HG03039 (cell line): ENCODE results near the gene TTC39A.

Experiments used
- ATAC-seq: cut with Tn5 transposase; IDR thresholded peaks from one replicate; pipeline ENCODE4 v1.9.1; 2021; ENCODE audit warnings: mild to moderate bottlenecking, moderate library complexity; ENCODE audit not compliant: unreplicated experiment

TTC39A gene

GRCh38 chr1:51299185-51299885 is 31.0 kb downstream of the TTC39A start:
- ATAC-seq = no peak

- no peak for ATAC-seq
These were observed 32.0 kb downstream of the TTC39A start for GRCh38 chr1:51298322-51298705.

DNA sequence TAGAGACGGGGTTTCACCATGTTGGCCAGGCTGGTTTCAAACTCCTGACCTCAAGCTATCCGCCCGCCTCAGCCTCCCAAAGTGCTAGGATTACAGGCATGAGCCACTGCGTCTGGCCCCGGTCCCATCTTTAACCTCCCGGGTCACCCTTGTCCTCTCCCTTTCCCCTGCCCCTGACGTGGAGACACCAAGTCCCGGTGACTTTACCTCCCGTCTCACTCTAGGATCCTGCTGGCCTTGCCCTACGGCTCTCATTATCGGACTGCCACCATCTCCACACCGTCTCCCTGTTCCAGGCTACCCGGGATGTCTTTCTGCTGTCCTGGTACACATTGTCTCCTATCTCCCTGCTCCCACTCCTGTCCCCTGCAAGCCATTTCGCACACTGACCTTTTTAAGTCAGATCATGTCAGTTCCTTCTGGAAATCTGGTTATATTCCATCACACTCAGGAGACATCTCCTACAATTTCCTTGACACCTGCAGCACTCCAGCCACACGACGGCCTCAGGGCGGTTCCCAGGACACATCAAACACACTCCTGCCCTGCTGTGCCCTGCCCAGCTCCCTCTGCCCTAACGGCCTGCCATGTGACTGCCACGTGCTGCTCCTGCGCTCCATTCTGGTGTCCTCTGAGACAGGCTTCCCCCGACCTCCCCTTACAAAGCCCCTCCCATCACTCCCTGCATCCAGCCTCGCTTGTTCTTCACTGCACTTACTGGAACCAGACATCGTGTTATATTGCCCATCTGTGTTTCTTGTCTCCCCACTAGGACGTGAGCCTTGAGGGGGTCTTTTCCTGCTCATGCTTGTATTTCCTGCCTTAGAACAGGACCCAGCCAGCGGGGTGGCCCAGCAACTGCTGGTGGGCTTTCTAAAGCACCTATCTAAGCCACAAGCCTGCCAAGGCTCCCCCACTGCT is 32.7 kb downstream of the TTC39A start:
- no peak for ATAC-seq

DNA sequence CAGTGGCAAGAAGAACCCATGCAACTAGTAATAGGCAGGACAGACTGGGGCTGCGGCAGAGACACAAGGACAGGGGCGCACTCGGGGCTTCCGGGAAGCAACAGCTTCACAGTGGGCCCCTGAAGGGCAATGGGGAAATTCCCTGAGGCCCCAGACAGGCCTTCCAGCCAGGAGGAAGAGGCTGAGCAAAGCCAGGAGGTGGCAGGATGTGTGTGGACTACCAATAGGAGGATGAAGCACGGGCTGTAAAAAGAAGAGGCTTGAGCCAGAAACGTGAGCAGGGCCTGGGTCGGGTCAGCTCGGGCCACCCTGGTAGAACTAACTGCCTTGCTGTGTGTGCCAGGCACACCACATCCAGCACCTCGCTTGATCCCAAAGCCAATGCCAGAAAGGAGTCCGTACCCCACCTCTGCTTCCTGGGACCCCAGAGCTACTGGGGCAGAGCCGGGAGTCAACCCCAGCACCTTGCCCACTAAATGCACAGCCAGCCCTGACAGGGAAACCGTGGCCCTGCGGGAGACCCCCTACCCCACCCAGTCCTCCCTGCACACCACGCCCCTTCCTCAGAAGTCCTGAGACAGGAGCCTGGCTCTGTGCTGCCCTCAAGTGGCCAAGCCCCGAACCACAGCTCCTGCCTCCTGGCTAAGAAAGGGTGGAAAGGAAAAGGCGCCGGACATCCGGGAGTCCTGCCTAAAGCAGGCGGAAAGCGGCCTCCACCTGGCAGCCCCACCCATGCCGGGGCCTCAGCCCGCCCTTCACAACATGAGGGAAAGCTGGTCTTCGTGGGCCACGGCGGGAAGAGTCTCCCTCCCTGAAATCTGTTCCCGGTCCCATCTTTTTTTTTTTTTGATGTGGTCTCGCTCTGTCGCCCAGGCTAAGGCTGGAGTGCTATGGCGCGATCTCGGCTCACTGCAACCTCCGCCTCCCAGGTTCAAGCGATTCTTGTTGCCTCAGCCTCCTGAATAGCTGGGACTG is 33.7 kb downstream of the TTC39A start:
- ATAC-seq = no peak

GRCh38 chr1:51295926-51296325 is 34.4 kb downstream of the TTC39A start:
- ATAC-seq = no peak

GRCh38 chr1:51294566-51295184 is 35.7 kb downstream of the TTC39A start:
- ATAC-seq = no peak

GRCh38 chr1:51293898-51294515 is 36.4 kb downstream of the TTC39A start:
- no peak for ATAC-seq

DNA sequence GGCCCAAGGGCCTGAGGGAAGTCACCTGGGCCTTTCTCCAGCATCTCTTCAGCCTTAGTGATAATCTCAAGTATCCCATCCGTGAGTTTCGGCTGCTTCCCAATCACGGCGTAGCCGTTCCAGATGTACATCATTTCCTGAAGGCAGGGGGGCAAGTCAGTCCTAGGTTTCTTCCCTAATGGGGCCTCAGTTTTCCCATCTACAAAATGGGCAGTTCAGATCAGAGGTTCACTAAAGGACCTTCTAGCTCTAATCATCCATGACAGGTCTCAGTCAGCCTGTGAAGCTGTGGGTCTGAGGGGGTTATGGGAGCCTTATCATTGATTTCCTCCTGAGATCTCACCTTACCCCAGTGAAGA is 39.9 kb downstream of the TTC39A start:
- ATAC-seq = no peak

- ATAC-seq = no peak
These were observed 40.5 kb downstream of the TTC39A start for GRCh38 chr1:51289676-51290488.

DNA sequence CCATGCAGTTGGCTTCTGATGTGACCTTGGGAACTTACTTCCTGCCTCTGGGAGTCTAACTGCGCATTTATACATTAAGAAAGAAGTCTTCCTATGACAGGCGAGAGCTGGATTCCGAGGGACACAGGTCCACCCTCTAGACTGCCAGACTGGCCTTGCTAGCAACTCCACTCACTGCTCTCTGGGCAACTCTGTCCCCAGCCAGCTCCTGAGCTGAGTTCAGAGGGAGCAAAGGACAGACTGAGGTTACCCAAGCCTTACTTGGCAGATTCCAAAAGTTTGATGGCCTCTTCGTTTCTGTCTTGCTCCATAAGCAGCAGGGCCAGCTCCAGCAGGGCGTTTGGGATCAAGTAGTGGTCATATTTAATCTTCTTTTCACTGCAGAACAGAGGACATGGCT is 41.8 kb downstream of the TTC39A start:
- ATAC-seq = no peak

DNA sequence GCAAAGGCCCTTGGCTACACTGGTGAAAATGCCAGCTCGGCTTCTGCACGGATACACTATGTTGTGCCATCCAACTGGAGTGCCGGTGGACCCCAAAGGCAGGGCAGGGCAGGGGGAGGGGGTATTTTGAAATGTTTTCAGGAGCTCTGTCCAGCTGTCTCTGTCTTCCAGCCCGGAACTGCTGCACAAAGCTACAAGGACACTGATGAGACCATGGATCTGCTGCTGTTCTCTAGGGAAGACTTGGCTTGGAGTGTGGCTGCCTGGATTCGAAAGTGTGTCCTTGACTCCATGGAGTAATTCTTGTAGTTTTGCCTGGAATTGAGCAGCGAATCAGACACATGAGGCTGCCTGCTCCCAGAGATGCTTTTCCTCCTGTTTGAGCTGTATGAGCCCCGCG is 42.4 kb downstream of the TTC39A start:
- no peak for ATAC-seq

GRCh38 chr1:51285055-51285454 is 45.3 kb downstream of the TTC39A start:
- ATAC-seq = peak; percentile 86

GRCh38 chr1:51284487-51284954 is 45.8 kb downstream of the TTC39A start:
- ATAC-seq = peak; percentile 27

DNA sequence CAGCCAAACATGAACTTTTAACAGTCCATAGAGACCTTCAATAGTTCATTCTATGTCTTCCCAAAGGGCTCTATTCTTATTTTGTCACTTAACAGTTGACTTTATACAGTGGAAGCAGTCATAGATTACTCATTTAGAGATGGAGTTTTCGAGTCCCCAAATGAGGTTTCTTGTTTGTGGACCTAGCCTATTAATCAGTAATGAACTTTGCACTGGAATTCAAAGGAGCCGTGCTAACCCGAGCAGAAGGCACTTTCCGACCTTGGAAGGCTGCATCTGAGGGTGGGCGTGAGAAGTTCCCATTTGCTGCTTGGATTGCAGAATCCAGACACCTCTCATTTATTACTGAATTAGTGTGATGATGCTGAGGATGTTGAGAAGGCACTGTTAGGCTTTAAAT is 46.4 kb downstream of the TTC39A start:
- no peak for ATAC-seq

DNA sequence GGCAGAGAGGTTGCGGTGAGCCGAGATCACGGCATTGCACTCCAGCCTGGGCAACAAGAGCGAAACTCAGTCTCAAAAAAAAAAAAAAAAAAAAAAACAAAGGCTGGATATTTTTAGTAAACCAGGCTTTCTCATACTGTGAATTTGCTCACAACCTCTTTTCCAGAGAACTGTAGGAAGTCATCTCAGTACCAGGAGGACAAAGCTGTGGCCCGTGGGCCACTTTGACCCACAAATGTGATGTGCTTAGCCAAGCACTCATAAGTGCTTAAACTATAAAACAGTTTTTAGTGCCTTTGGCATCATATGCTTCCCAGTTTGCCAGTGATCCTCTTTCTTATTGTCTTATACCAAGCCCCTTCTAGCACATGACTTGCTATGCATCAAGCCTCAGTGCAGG is 47.8 kb downstream of the TTC39A start:
- no peak for ATAC-seq

DNA sequence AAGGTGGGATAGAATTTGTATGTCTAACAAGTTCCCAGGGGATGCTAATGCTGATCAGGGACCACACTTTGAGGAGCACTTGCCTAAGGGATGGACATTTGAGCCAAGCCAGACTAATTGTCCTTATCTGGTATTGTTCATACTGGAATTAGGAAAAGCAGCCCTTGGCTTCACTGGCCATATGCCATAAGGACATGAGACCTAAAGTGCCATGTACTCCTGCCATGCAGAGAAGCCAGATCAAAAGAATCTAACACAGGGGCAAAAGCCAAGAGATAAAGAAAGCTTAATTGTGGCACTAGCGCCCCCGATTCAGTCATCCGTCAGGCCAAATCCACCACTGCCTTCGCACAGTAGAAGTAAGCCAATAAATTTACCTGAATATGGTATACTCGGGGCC is 48.6 kb downstream of the TTC39A start:
- ATAC-seq = no peak

GRCh38 chr1:51280321-51280978 is 49.9 kb downstream of the TTC39A start:
- no peak for ATAC-seq

- no peak for ATAC-seq
These were observed 54.1 kb downstream of the TTC39A start for GRCh38 chr1:51276286-51276685.

- no peak for ATAC-seq
These were observed 55.7 kb downstream of the TTC39A start for GRCh38 chr1:51274676-51275075.
